Stimulated activated CD4-positive, alpha-beta T cell treated with anti-CD3 and anti-CD28 coated beads, TNF-alpha, amount 100 ng/mL, for 1 hour (primary cell): ENCODE results near the gene INS.
A peak's percentile ranks its signal among the peaks of the same experiment; 100 is the strongest.
"Not testable (repeated sequence)": the region's sequence is repeated elsewhere in the genome, so short reads cannot be mapped to it uniquely, and the experiment has no call there.

ENCODE experiments used
- DNase-seq, 3 donors: peaks; one replicate each; pipeline ENCODE4 v3.0.0-alpha.2; 2020; ENCODE audit warnings: low read depth in 3 of 3, low spot score in 1 of 3

The INS gene

GRCh38 chr11:2199466-2200341, 38.7 kb upstream of the INS start:
- no peak for DNase-seq

GRCh38 chr11:2198621-2199365, 37.8 kb upstream of the INS start:
- no peak for DNase-seq

GRCh38 chr11:2197771-2198520, 36.9 kb upstream of the INS start:
- no peak for DNase-seq

GRCh38 chr11:2196970-2197770, 36.2 kb upstream of the INS start:
- peak; percentile 20 to 61 (median 41) for DNase-seq

GRCh38 chr11:2195756-2196088, 34.7 kb upstream of the INS start:
- no peak for DNase-seq

DNA sequence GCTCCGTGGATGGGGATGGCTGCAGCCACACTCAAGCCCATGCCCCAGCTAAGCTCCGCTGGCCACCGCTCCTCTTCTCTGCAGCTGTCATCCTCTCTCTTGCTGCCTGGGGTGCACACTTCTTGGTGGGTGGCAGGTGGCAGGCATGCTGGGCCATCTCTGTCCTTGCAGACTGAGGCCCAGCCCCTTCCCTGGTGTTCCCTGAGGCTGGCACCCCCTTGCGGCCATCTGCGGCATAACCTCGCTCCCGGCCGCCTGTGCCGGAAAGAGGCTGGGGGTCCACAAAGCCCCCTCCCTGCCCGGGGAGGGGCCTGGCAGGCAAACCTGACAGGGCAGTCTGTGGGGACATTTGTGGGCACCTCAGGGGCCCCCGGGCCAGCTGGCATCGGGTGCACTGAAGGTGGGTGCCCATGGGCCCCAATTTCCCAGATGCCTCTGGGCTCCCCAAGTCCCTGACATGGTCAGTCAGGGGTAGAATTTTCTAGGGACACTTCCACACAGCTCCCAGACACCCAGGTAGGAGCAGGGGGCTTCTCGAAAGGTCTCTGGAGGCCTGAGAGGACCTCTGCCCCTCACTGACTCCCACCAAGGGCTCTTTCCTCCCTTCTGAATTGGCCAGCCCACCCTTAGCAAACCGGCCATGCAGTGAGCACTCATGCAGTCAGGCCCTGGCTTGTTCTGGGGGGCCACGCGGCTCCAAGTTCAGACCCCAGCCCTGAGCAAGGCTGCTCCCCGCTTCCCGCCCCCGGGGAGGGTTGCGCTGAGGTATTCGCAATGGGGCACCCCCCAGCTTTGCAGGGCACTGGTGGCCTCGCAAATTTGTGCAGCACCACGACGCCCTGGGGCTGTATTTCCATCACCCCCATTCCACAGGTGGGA, 34.1 kb upstream of the INS start:
- peak in 1 of 3 donors; percentile 49 for DNase-seq

- DNase-seq, result not testable (repeated sequence)
Measured at GRCh38 chr11:2193888-2194595, 33.0 kb upstream of the INS start.

GRCh38 chr11:2193099-2193887, 32.3 kb upstream of the INS start:
- no peak for DNase-seq

- no peak for DNase-seq
Measured at GRCh38 chr11:2192435-2192834, 31.4 kb upstream of the INS start.

DNA sequence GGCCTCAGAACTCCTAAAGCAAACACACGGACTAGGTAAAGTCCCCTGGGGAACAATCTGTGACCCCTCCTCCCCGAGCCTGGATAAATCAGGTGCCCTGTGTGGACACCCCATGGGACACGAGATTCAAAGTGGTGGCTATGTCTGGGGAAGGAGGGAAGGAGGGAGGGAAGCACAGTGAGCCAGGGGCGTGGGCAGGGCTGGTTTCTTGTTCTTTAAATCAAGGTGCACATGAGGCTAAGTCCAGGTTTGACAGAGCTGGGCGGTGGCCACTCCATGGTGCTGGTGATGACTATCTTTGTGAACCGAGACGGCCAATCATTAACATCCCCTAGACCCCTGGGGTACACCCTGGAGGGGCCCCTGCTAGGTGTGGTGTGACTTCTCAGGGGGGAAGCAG, 30.9 kb upstream of the INS start:
- no peak for DNase-seq

GRCh38 chr11:2190657-2191471, 29.9 kb upstream of the INS start:
- no peak for DNase-seq

- no peak for DNase-seq
Measured at GRCh38 chr11:2189938-2190656, 29.1 kb upstream of the INS start.

DNA sequence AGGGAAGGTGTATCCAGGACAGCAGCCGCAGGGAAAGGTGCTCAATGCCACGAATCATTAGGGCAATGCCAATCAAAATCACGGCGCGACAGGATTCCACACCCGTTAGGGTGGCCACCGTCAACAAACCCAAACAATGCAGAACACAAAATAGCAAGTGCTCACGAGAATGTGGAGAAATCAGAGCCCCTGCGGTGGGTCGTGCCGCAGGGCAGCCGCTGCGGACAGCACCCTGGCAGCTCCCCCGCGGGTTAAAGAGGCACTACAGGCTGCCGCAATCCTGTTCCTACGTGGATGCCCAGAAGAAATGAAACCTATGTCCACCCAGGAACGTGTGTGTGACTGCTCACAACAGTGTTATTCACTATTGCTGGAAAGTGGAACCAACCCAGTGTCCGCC, 27.7 kb upstream of the INS start:
- DNase-seq, result no peak

GRCh38 chr11:2187280-2187707, 26.3 kb upstream of the INS start:
- no peak for DNase-seq

GRCh38 chr11:2186669-2187279, 25.8 kb upstream of the INS start:
- DNase-seq, result peak in 1 of 3 donors; percentile 39

GRCh38 chr11:2185324-2186085, 24.5 kb upstream of the INS start:
- no peak for DNase-seq
